Cardiac fibroblast (primary cell): ENCODE data around the gene MAPK10.

ENCODE experiments used
- DNase-seq, 2 donors: peaks; one replicate each; pipeline versions ENCODE4 v3.0.0 to v3.0.0-alpha.2; 2010; ENCODE audit warnings: low read depth in 2 of 2
- H3K4me3 ChIP-seq, 2 donors: replicated peaks in 1 of 2; 1 replicate in 1 of 2; 2 replicates in 1 of 2; pipeline ENCODE4 v1.5.1; 2011; ENCODE audit warnings: low read depth in 2 of 2, low read length in 2 of 2, mild to moderate bottlenecking in 2 of 2, moderate library complexity in 1 of 2
- CTCF ChIP-seq: IDR thresholded peaks from one replicate; pipeline ENCODE4 v1.5.1; 2011; ENCODE audit warnings: low read depth, mild to moderate bottlenecking, low read length, inconsistent platforms

Gene MAPK10

GRCh38 chr4:86019362-86019761, 340.5 kb downstream of the MAPK10 start:
- TF ChIP-seq CTCF: no peak
- H3K4me3 ChIP-seq: no peak overlapping the region
- no peak for DNase-seq

- TF ChIP-seq CTCF: no peak
- DNase-seq: peak in 1 of 2 donors; percentile 63
- no peak overlapping the region for H3K4me3 ChIP-seq
These were observed 344.2 kb downstream of the MAPK10 start for GRCh38 chr4:86015412-86016350.

- DNase-seq: peak; percentile 20 to 83
- TF ChIP-seq CTCF: no peak
- no peak overlapping the region for H3K4me3 ChIP-seq
These were observed 345.3 kb downstream of the MAPK10 start for GRCh38 chr4:86014599-86014998.

GRCh38 chr4:86013621-86014020, 346.2 kb downstream of the MAPK10 start:
- peak; percentile 59 to 67 for DNase-seq
- TF ChIP-seq CTCF: no peak
- H3K4me3 ChIP-seq: no peak overlapping the region

- TF ChIP-seq CTCF: no peak
- peak; percentile 94 to 99 for DNase-seq
- no peak overlapping the region for H3K4me3 ChIP-seq
These were observed 348.7 kb downstream of the MAPK10 start for GRCh38 chr4:86011117-86011516.

- no peak overlapping the region for H3K4me3 ChIP-seq
- DNase-seq: no peak
- no peak for TF ChIP-seq CTCF
These were observed 352.8 kb downstream of the MAPK10 start for GRCh38 chr4:86007042-86007441.
